NT2/D1 (cell line): ENCODE data around the gene KMT2A.
"Not testable (repeated sequence)": the region's sequence is repeated elsewhere in the genome, so short reads cannot be mapped to it uniquely, and the experiment has no call there.

Experiments
- DNase-seq: peaks from one replicate; pipeline ENCODE4 v3.0.0-alpha.2; 2011; ENCODE audit warnings: low read depth, low spot score
- H3K27me3 ChIP-seq: 2 replicates; pipeline ENCODE4 v1.6.0; 2011; ENCODE audit warnings: mild to moderate bottlenecking; ENCODE audit not compliant: insufficient read length, insufficient read depth
- H3K36me3 ChIP-seq: 2 replicates; pipeline ENCODE4 v1.6.1; 2011; ENCODE audit warnings: mild to moderate bottlenecking, low read length, mixed read lengths; ENCODE audit not compliant: insufficient read depth, insufficient read length
- H3K4me1 ChIP-seq: 2 replicates; pipeline ENCODE4 v1.5.1; 2011; ENCODE audit not compliant: insufficient read depth, insufficient read length
- H3K4me3 ChIP-seq: 2 replicates; pipeline ENCODE4 v1.5.1; 2011; ENCODE audit warnings: low read depth; ENCODE audit not compliant: insufficient read length
- H3K9ac ChIP-seq: 2 replicates; pipeline ENCODE4 v1.6.0; 2011; ENCODE audit warnings: low read depth; ENCODE audit not compliant: insufficient read length
- H3K9me3 ChIP-seq: 2 replicates; pipeline ENCODE4 v1.5.1; 2011; ENCODE audit warnings: mild to moderate bottlenecking, low read length; ENCODE audit not compliant: insufficient read depth
- SUZ12 ChIP-seq: IDR thresholded peaks from 2 replicates; pipeline ENCODE4 v1.6.1; 2011; ENCODE audit not compliant: insufficient read length, insufficient read depth; ENCODE audit errors: extremely low read depth
- YY1 ChIP-seq: IDR thresholded peaks from 2 replicates; pipeline ENCODE4 v1.6.1; 2011; ENCODE audit not compliant: insufficient read length, insufficient read depth
- ZNF274 ChIP-seq: IDR thresholded peaks from 2 replicates; pipeline ENCODE4 v1.6.1; 2011; ENCODE audit warnings: mild to moderate bottlenecking, low read depth, low read length

KMT2A gene

GRCh38 chr11:118560806-118561205 lies 124.5 kb downstream of the KMT2A start:
- TF ChIP-seq SUZ12 = no peak
- no peak for TF ChIP-seq ZNF274
- TF ChIP-seq YY1 = no peak
- Histone ChIP-seq H3K27me3 (no peaks in the 10 kb centered on the region), H3K9me3 (no peaks in the 10 kb centered on the region), H3K36me3 (peaks cover 19% of the 10 kb centered on the region), H3K4me3 (no peak overlapping the region), H3K4me1 (no peaks in the 10 kb centered on the region), H3K9ac (no peak overlapping the region)
- DNase-seq = no peak

- Histone ChIP-seq H3K27me3 (no peaks in the 10 kb centered on the region), H3K4me3 (no peak overlapping the region), H3K36me3 (no peaks in the 10 kb centered on the region), H3K4me1 (no peaks in the 10 kb centered on the region), H3K9ac (no peak overlapping the region), H3K9me3 (no peaks in the 10 kb centered on the region)
- TF ChIP-seq ZNF274 (no peak), SUZ12 (no peak), YY1 (no peak)
- no peak for DNase-seq
Observed at GRCh38 chr11:118565051-118565450, 128.8 kb downstream of the KMT2A start.

GRCh38 chr11:118569670-118570069 lies 133.4 kb downstream of the KMT2A start:
- no peak overlapping the region for H3K4me3 ChIP-seq
- DNase-seq = no peak
- H3K9me3 ChIP-seq = no peaks in the 10 kb centered on the region
- TF ChIP-seq YY1 (no peak), SUZ12 (no peak), ZNF274 (no peak)
- H3K36me3 ChIP-seq = peaks cover 10% of the 10 kb centered on the region
- H3K27me3 ChIP-seq = no peaks in the 10 kb centered on the region
- no peak overlapping the region for H3K9ac ChIP-seq
- H3K4me1 ChIP-seq = no peaks in the 10 kb centered on the region

GRCh38 chr11:118570787-118571186 lies 134.5 kb downstream of the KMT2A start:
- Histone ChIP-seq H3K4me1 (no peaks in the 10 kb centered on the region), H3K9me3 (no peaks in the 10 kb centered on the region)
- no peak for DNase-seq

GRCh38 chr11:118571701-118572060 lies 135.4 kb downstream of the KMT2A start:
- not testable (repeated sequence) for DNase-seq, H3K9me3 ChIP-seq, H3K4me1 ChIP-seq, H3K27me3 ChIP-seq, H3K9ac ChIP-seq
- Histone ChIP-seq H3K36me3 (peaks cover 17% of the 10 kb centered on the region), H3K4me3 (peak overlapping the region; percentile 95)

More at GRCh38 chr11:118570787-118571186, 134.5 kb downstream of the KMT2A start:
- H3K9ac ChIP-seq = no peak overlapping the region
- no peak overlapping the region for H3K4me3 ChIP-seq
- H3K36me3 ChIP-seq = peaks cover 13% of the 10 kb centered on the region
- no peaks in the 10 kb centered on the region for H3K27me3 ChIP-seq
- TF ChIP-seq YY1 (no peak), SUZ12 (no peak), ZNF274 (no peak)

- H3K4me1 ChIP-seq = no peaks in the 10 kb centered on the region
- peak within 1 kb of the TSS; percentile 93 for H3K9ac ChIP-seq
- TF ChIP-seq YY1 = peak; percentile 62
- no peak for TF ChIP-seq SUZ12
- no peaks in the 10 kb centered on the region for H3K9me3 ChIP-seq
- peaks cover 23% of the 10 kb centered on the region for H3K36me3 ChIP-seq
- H3K4me3 ChIP-seq = peak within 1 kb of the TSS; percentile 95
- no peaks in the 10 kb centered on the region for H3K27me3 ChIP-seq
- DNase-seq = peak; percentile 79
Observed at GRCh38 chr11:118572061-118572980, 136.0 kb downstream of the KMT2A start, which contains the start of gene ARCN1. TSS of gene ARCN1 (plus strand) at chr11:118572409. CDS start at chr11:118572548, 139 bp downstream.

GRCh38 chr11:118572981-118573550 lies 136.8 kb downstream of the KMT2A start:
- Histone ChIP-seq H3K36me3 (peaks cover 25% of the 10 kb centered on the region), H3K9ac (peak overlapping the region; percentile 93), H3K4me3 (peak overlapping the region; percentile 95), H3K9me3 (no peaks in the 10 kb centered on the region), H3K4me1 (no peaks in the 10 kb centered on the region), H3K27me3 (no peaks in the 10 kb centered on the region)
- no peak for DNase-seq
- TF ChIP-seq SUZ12 = no peak
